ENCODE results near the gene PARD3B. TPM values are rescaled to one million over a fixed set of nuclear protein-coding genes. Genes with fewer than 3 reads are reported as not detected.

Gene PARD3B
- total RNA-seq, 1 experiment from 2014 or later = 3.9 TPM

- H2AFZ ChIP-seq (ENCODE audit: low read length) = no peak overlapping the region
- CTCF ChIA-PET = no interaction called here
- intact Hi-C loops (cut with micrococcal nuclease) = no loop called here
These were observed 525.6 kb downstream of the PARD3B start for GRCh38 chr2:205070889-205071288.

GRCh38 chr2:205073433-205074020 is 528.3 kb downstream of the PARD3B start:
- H3K79me2 ChIP-seq (ENCODE audit: low read length) = no peaks in the 10 kb centered on the region
- H3K9me2 ChIP-seq (replicated peaks; ENCODE audit: low read length) = no peaks in the 10 kb centered on the region
- no peak overlapping the region for H3K27ac ChIP-seq (ENCODE audit: low read length)
- POLR2A ChIA-PET (ENCODE audit: unreplicated experiment) = no interaction called here
- DNase-seq (no peak), ATAC-seq (no peak)
- H3K4me1 ChIP-seq (ENCODE audit: insufficient read depth, low read length) = no peaks in the 10 kb centered on the region
- TF ChIP-seq CTCF (conservative IDR thresholded peaks at IDR 0.05; ENCODE audit: low read depth, low read length) (no peak), EZH2phosphoT487 (IDR thresholded peaks at IDR 0.05; ENCODE audit: borderline replicate concordance, low read length) (no peak), EZH2 (IDR thresholded peaks at IDR 0.05; ENCODE audit: low read length, unreplicated experiment) (no peak)
- no peak overlapping the region for H3K4me2 ChIP-seq (ENCODE audit: low read length)
- no peak overlapping the region for H2AFZ ChIP-seq (ENCODE audit: low read length)
- H3K9me3 ChIP-seq (ENCODE audit: low read length) = no peaks in the 10 kb centered on the region
- BruUV-seq (replicated peaks) = no TSS peak
- H3K9ac ChIP-seq (ENCODE audit: low read length) = no peak overlapping the region
- CTCF ChIA-PET = no interaction called here
- no peaks in the 10 kb centered on the region for H4K20me1 ChIP-seq (ENCODE audit: low read length)
- no peaks in the 10 kb centered on the region for H3F3A ChIP-seq (ENCODE audit: low read length, unreplicated experiment)
- no peaks in the 10 kb centered on the region for H3K27me3 ChIP-seq (ENCODE audit: low read length)
- H3K4me3 ChIP-seq (ENCODE audit: low read length) = no peak overlapping the region
- intact Hi-C loops (cut with micrococcal nuclease) = no loop called here
- no peaks in the 10 kb centered on the region for H3K36me3 ChIP-seq (ENCODE audit: low read depth, low read length)

More at GRCh38 chr2:205070889-205071288, 525.6 kb downstream of the PARD3B start:
- no peak overlapping the region for H3K4me2 ChIP-seq (ENCODE audit: low read length)
- ATAC-seq (no peak), DNase-seq (no peak)
- H3F3A ChIP-seq (ENCODE audit: low read length, unreplicated experiment) = no peaks in the 10 kb centered on the region
- no peak overlapping the region for H3K4me3 ChIP-seq (ENCODE audit: low read length)
- H3K27ac ChIP-seq (ENCODE audit: low read length) = no peak overlapping the region
- POLR2A ChIA-PET (ENCODE audit: unreplicated experiment) = no interaction called here
- no peak overlapping the region for H3K9ac ChIP-seq (ENCODE audit: low read length)
- H3K79me2 ChIP-seq (ENCODE audit: low read length) = no peaks in the 10 kb centered on the region
- H4K20me1 ChIP-seq (ENCODE audit: low read length) = no peaks in the 10 kb centered on the region
- no peaks in the 10 kb centered on the region for H3K36me3 ChIP-seq (ENCODE audit: low read depth, low read length)
- no peaks in the 10 kb centered on the region for H3K9me2 ChIP-seq (replicated peaks; ENCODE audit: low read length)
- no peaks in the 10 kb centered on the region for H3K4me1 ChIP-seq (ENCODE audit: insufficient read depth, low read length)
- H3K9me3 ChIP-seq (ENCODE audit: low read length) = no peaks in the 10 kb centered on the region
- TF ChIP-seq CTCF (conservative IDR thresholded peaks at IDR 0.05; ENCODE audit: low read depth, low read length) (no peak), EZH2phosphoT487 (IDR thresholded peaks at IDR 0.05; ENCODE audit: borderline replicate concordance, low read length) (no peak), EZH2 (IDR thresholded peaks at IDR 0.05; ENCODE audit: low read length, unreplicated experiment) (no peak)
- no TSS peak for BruUV-seq (replicated peaks)
- no peaks in the 10 kb centered on the region for H3K27me3 ChIP-seq (ENCODE audit: low read length)

GRCh38 chr2:205076405-205076804 is 531.1 kb downstream of the PARD3B start:
- no peak overlapping the region for H2AFZ ChIP-seq (ENCODE audit: low read length)
- no peaks in the 10 kb centered on the region for H3K9me2 ChIP-seq (replicated peaks; ENCODE audit: low read length)
- ChIA-PET POLR2A (ENCODE audit: unreplicated experiment) (interaction anchor here (0.6 kb wide), 1 partner anchor 10 kb away, joined by 4 read pairs; no protein-coding TSS in a partner anchor), CTCF (no interaction called here)
- no peaks in the 10 kb centered on the region for H3K27me3 ChIP-seq (ENCODE audit: low read length)
- no peaks in the 10 kb centered on the region for H3K79me2 ChIP-seq (ENCODE audit: low read length)
- no peak overlapping the region for H3K9ac ChIP-seq (ENCODE audit: low read length)
- no peak for ATAC-seq
- no peaks in the 10 kb centered on the region for H3F3A ChIP-seq (ENCODE audit: low read length, unreplicated experiment)
- no peak overlapping the region for H3K27ac ChIP-seq (ENCODE audit: low read length)
- no peaks in the 10 kb centered on the region for H4K20me1 ChIP-seq (ENCODE audit: low read length)
- no peak overlapping the region for H3K4me2 ChIP-seq (ENCODE audit: low read length)
- H3K4me3 ChIP-seq (ENCODE audit: low read length) = no peak overlapping the region
- no peaks in the 10 kb centered on the region for H3K9me3 ChIP-seq (ENCODE audit: low read length)
- no peak for TF ChIP-seq CTCF (conservative IDR thresholded peaks at IDR 0.05; ENCODE audit: low read depth, low read length)
- no peak for TF ChIP-seq EZH2phosphoT487 (IDR thresholded peaks at IDR 0.05; ENCODE audit: borderline replicate concordance, low read length)
- no peak for TF ChIP-seq EZH2 (IDR thresholded peaks at IDR 0.05; ENCODE audit: low read length, unreplicated experiment)
- intact Hi-C loops (cut with micrococcal nuclease) = no loop called here
- H3K36me3 ChIP-seq (ENCODE audit: low read depth, low read length) = no peaks in the 10 kb centered on the region
- no peaks in the 10 kb centered on the region for H3K4me1 ChIP-seq (ENCODE audit: insufficient read depth, low read length)
- DNase-seq = no peak
- BruUV-seq (replicated peaks) = no TSS peak

Data from PC-3 (cell line).